RWPE2 (cell line): ENCODE measurements around the gene ZSWIM6.

Experiments
- ATAC-seq: fragments of 200-7000 bp; cut with Tn5 transposase; 3 replicates; pipeline ENCODE4 v1.9.1; 2021; ENCODE audit warnings: low read depth
- DNase-seq: peaks from one replicate; pipeline ENCODE4 v3.0.0-alpha.2; 2020; ENCODE audit warnings: low spot score
- H3K27ac ChIP-seq: fragments of 450-650 bp; 2 replicates; pipeline ENCODE4 v1.5.1; 2017; ENCODE audit warnings: mild to moderate bottlenecking; ENCODE audit not compliant: poor library complexity, severe bottlenecking
- H3K27me3 ChIP-seq: fragments of 250-450 bp; sonication (Bioruptor Pico); 2 replicates; pipeline ENCODE4 v1.5.1; 2021; ENCODE audit warnings: mild to moderate bottlenecking, moderate library complexity; ENCODE audit not compliant: insufficient read depth, poor library complexity, severe bottlenecking
- H3K36me3 ChIP-seq: fragments of 250-450 bp; sonication (Bioruptor Pico); 2 replicates; pipeline ENCODE4 v1.5.1; 2020; ENCODE audit warnings: low read depth, mild to moderate bottlenecking, moderate library complexity
- H3K4me1 ChIP-seq: fragments of 250-450 bp; sonication (Bioruptor Pico); 2 replicates; pipeline ENCODE4 v1.5.1; 2021; ENCODE audit warnings: mild to moderate bottlenecking, moderate library complexity; ENCODE audit not compliant: insufficient read depth, poor library complexity, severe bottlenecking
- H3K4me3 ChIP-seq: fragments of 250-450 bp; sonication (Bioruptor Pico); 2 replicates; pipeline ENCODE4 v1.5.1; 2021; ENCODE audit warnings: mild to moderate bottlenecking, moderate library complexity; ENCODE audit not compliant: severe bottlenecking
- H3K9me3 ChIP-seq: fragments of 250-450 bp; sonication (Bioruptor Pico); 2 replicates; pipeline ENCODE4 v1.5.1; 2021; ENCODE audit warnings: mild to moderate bottlenecking, moderate library complexity; ENCODE audit not compliant: severe bottlenecking
- TF ChIP-seq, protein P1 (sequence below): fragments of 450-650 bp; IDR thresholded peaks from one replicate; pipeline ENCODE4 v1.5.1; 2017; ENCODE audit warnings: mild to moderate bottlenecking, moderate library complexity; ENCODE audit not compliant: poor library complexity, severe bottlenecking

The ZSWIM6 gene

GRCh38 chr5:61587125-61587524 lies 255.1 kb downstream of the ZSWIM6 start:
- H3K36me3 ChIP-seq = no peaks in the 10 kb centered on the region
- no peaks in the 10 kb centered on the region for H3K27me3 ChIP-seq
- no peaks in the 10 kb centered on the region for H3K9me3 ChIP-seq

GRCh38 chr5:61588216-61588615 lies 256.2 kb downstream of the ZSWIM6 start:
- Histone ChIP-seq H3K27me3 (no peaks in the 10 kb centered on the region), H3K27ac (no peak overlapping the region), H3K4me1 (no peaks in the 10 kb centered on the region), H3K36me3 (no peaks in the 10 kb centered on the region), H3K9me3 (no peaks in the 10 kb centered on the region), H3K4me3 (no peak overlapping the region)
- TF ChIP-seq, protein P1, sequence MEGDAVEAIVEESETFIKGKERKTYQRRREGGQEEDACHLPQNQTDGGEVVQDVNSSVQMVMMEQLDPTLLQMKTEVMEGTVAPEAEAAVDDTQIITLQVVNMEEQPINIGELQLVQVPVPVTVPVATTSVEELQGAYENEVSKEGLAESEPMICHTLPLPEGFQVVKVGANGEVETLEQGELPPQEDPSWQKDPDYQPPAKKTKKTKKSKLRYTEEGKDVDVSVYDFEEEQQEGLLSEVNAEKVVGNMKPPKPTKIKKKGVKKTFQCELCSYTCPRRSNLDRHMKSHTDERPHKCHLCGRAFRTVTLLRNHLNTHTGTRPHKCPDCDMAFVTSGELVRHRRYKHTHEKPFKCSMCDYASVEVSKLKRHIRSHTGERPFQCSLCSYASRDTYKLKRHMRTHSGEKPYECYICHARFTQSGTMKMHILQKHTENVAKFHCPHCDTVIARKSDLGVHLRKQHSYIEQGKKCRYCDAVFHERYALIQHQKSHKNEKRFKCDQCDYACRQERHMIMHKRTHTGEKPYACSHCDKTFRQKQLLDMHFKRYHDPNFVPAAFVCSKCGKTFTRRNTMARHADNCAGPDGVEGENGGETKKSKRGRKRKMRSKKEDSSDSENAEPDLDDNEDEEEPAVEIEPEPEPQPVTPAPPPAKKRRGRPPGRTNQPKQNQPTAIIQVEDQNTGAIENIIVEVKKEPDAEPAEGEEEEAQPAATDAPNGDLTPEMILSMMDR = no peak
- ATAC-seq = no peak
- DNase-seq = no peak

More at GRCh38 chr5:61587125-61587524, 255.1 kb downstream of the ZSWIM6 start:
- Histone ChIP-seq H3K4me1 (no peaks in the 10 kb centered on the region), H3K4me3 (no peak overlapping the region), H3K27ac (no peak overlapping the region)
- DNase-seq (no peak), ATAC-seq (no peak)
- TF ChIP-seq, protein P1 = no peak

DNA sequence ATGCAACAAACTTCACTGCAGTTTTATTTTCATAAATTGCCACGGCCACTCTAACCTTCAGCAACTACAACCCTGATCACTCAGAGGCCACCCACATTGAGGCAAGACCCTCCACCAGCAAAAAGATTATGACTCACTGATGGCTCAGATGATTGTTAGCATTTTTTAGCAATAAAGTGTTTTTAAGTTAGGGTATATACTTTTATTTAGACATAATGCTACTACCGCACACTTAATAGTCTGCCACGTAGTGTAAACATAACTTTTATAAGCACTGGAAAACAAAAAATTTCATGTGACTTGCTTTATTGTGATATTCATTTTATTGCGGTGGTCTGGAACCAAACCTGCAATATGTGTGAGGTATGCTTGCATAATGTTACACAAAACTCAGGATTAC lies 257.9 kb downstream of the ZSWIM6 start:
- Histone ChIP-seq H3K27me3 (no peaks in the 10 kb centered on the region), H3K36me3 (no peaks in the 10 kb centered on the region), H3K4me1 (no peaks in the 10 kb centered on the region), H3K9me3 (no peaks in the 10 kb centered on the region), H3K4me3 (no peak overlapping the region), H3K27ac (no peak overlapping the region)
- ATAC-seq (no peak), DNase-seq (no peak)
- TF ChIP-seq, protein P1 = no peak

DNA sequence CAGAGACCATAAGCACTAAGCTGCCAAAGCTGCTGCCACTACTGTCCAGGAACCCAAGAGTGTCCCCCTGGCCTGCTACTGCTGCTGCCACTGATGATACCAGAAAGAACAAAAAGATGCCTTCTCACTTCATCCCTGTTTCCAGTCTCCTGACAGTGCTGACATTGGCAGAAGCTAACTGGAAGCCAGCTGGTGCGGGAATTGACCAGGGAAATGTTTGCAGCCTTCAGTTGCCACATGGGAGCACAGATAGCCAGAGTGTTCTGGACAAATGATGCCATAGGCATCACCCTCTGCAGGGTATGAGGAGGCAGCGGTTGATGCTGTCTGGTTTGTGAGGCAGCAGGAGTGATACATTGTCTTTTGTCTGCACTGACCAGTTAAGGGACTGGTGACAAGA lies 258.4 kb downstream of the ZSWIM6 start:
- Histone ChIP-seq H3K4me3 (no peak overlapping the region), H3K9me3 (no peaks in the 10 kb centered on the region), H3K4me1 (no peaks in the 10 kb centered on the region), H3K27ac (no peak overlapping the region), H3K27me3 (no peaks in the 10 kb centered on the region), H3K36me3 (no peaks in the 10 kb centered on the region)
- ATAC-seq (no peak), DNase-seq (no peak)
- TF ChIP-seq, protein P1 = no peak

- H3K36me3 ChIP-seq = no peaks in the 10 kb centered on the region
- TF ChIP-seq, protein P1 = no peak
- H3K27me3 ChIP-seq = no peaks in the 10 kb centered on the region
- H3K27ac ChIP-seq = no peak overlapping the region
- ATAC-seq = no peak
- DNase-seq = no peak
- H3K4me3 ChIP-seq = no peak overlapping the region
- no peaks in the 10 kb centered on the region for H3K9me3 ChIP-seq
- no peaks in the 10 kb centered on the region for H3K4me1 ChIP-seq
Measured at GRCh38 chr5:61591859-61592258, 259.8 kb downstream of the ZSWIM6 start.
